ENCODE results near the gene RABGAP1L.

RABGAP1L gene

GRCh38 chr1:174785510-174785909 lies 626.2 kb downstream of the RABGAP1L start:
- Histone ChIP-seq H3K36me3 (ENCODE audit: low read length) (no peaks in the 10 kb centered on the region), H2AFZ (ENCODE audit: low read depth, low read length, severe bottlenecking) (no peak overlapping the region), H3K9me3 (ENCODE audit: insufficient read depth, low read length) (no peaks in the 10 kb centered on the region), H3K9ac (ENCODE audit: low read length) (no peak overlapping the region), H3K9me2 (replicated peaks; ENCODE audit: insufficient read depth, low read length) (no peaks in the 10 kb centered on the region), H4K20me1 (ENCODE audit: low read depth, low read length) (no peaks in the 10 kb centered on the region), H3F3A (ENCODE audit: insufficient read depth) (no peaks in the 10 kb centered on the region), H3K4me2 (ENCODE audit: low read depth, low read length, poor library complexity, severe bottlenecking) (no peak overlapping the region), H3K27ac (ENCODE audit: low read depth, low read length) (no peak overlapping the region), H3K27me3 (ENCODE audit: low read length) (no peaks in the 10 kb centered on the region), H3K4me3 (ENCODE audit: insufficient read depth, low read length, poor library complexity, severe bottlenecking) (no peak overlapping the region), H3K79me2 (ENCODE audit: insufficient read depth, low read length) (no peaks in the 10 kb centered on the region)
- TF ChIP-seq CTCF (IDR thresholded peaks at IDR 0.05; ENCODE audit: insufficient read depth, low read length, poor library complexity, severe bottlenecking) (no peak), EZH2phosphoT487 (conservative IDR thresholded peaks at IDR 0.05; ENCODE audit: low read length) (no peak)

- Histone ChIP-seq H3F3A (ENCODE audit: insufficient read depth) (no peaks in the 10 kb centered on the region), H3K4me2 (ENCODE audit: low read depth, low read length, poor library complexity, severe bottlenecking) (no peak overlapping the region)
Observed at GRCh38 chr1:174786358-174786757, 627.0 kb downstream of the RABGAP1L start.

GRCh38 chr1:174786760-174787159 lies 627.4 kb downstream of the RABGAP1L start:
- no peak overlapping the region for H3K9ac ChIP-seq (ENCODE audit: low read length)
- H3K9me3 ChIP-seq (ENCODE audit: insufficient read depth, low read length), result no peaks in the 10 kb centered on the region
- H4K20me1 ChIP-seq (ENCODE audit: low read depth, low read length), result no peaks in the 10 kb centered on the region
- no peaks in the 10 kb centered on the region for H3K36me3 ChIP-seq (ENCODE audit: low read length)
- H3K4me2 ChIP-seq (ENCODE audit: low read depth, low read length, poor library complexity, severe bottlenecking), result no peak overlapping the region
- H3K27ac ChIP-seq (ENCODE audit: low read depth, low read length), result no peak overlapping the region
- H2AFZ ChIP-seq (ENCODE audit: low read depth, low read length, severe bottlenecking), result no peak overlapping the region
- H3F3A ChIP-seq (ENCODE audit: insufficient read depth), result no peaks in the 10 kb centered on the region
- no peaks in the 10 kb centered on the region for H3K9me2 ChIP-seq (replicated peaks; ENCODE audit: insufficient read depth, low read length)
- no peak overlapping the region for H3K4me3 ChIP-seq (ENCODE audit: insufficient read depth, low read length, poor library complexity, severe bottlenecking)
- TF ChIP-seq CTCF (IDR thresholded peaks at IDR 0.05; ENCODE audit: insufficient read depth, low read length, poor library complexity, severe bottlenecking) (no peak), EZH2phosphoT487 (conservative IDR thresholded peaks at IDR 0.05; ENCODE audit: low read length) (no peak)
- no peaks in the 10 kb centered on the region for H3K27me3 ChIP-seq (ENCODE audit: low read length)
- H3K79me2 ChIP-seq (ENCODE audit: insufficient read depth, low read length), result no peaks in the 10 kb centered on the region

More at GRCh38 chr1:174786358-174786757, 627.0 kb downstream of the RABGAP1L start:
- no peaks in the 10 kb centered on the region for H3K9me3 ChIP-seq (ENCODE audit: insufficient read depth, low read length)
- H3K9ac ChIP-seq (ENCODE audit: low read length), result no peak overlapping the region
- no peak overlapping the region for H2AFZ ChIP-seq (ENCODE audit: low read depth, low read length, severe bottlenecking)
- no peaks in the 10 kb centered on the region for H3K9me2 ChIP-seq (replicated peaks; ENCODE audit: insufficient read depth, low read length)
- H3K4me3 ChIP-seq (ENCODE audit: insufficient read depth, low read length, poor library complexity, severe bottlenecking), result no peak overlapping the region
- H3K27me3 ChIP-seq (ENCODE audit: low read length), result no peaks in the 10 kb centered on the region
- no peaks in the 10 kb centered on the region for H4K20me1 ChIP-seq (ENCODE audit: low read depth, low read length)
- TF ChIP-seq EZH2phosphoT487 (conservative IDR thresholded peaks at IDR 0.05; ENCODE audit: low read length), result no peak
- TF ChIP-seq CTCF (IDR thresholded peaks at IDR 0.05; ENCODE audit: insufficient read depth, low read length, poor library complexity, severe bottlenecking), result no peak
- H3K27ac ChIP-seq (ENCODE audit: low read depth, low read length), result no peak overlapping the region
- no peaks in the 10 kb centered on the region for H3K36me3 ChIP-seq (ENCODE audit: low read length)
- H3K79me2 ChIP-seq (ENCODE audit: insufficient read depth, low read length), result no peaks in the 10 kb centered on the region
